Nephron progenitor cell (in vitro differentiated cells): ENCODE data around the gene ABCC4.

Source experiments
- DNase-seq: peaks from one replicate; pipeline ENCODE4 v3.0.0; 2021
- H3K27ac Mint-ChIP-seq: 2 replicates; pipeline ENCODE4 v1.8.0; 2021; ENCODE audit warnings: mild to moderate bottlenecking, moderate library complexity, mixed read lengths
- H3K27me3 Mint-ChIP-seq: 2 replicates; pipeline ENCODE4 v1.8.0; 2021; ENCODE audit warnings: mild to moderate bottlenecking, low read depth, mixed read lengths; ENCODE audit not compliant: poor library complexity
- H3K36me3 Mint-ChIP-seq: 2 replicates; pipeline ENCODE4 v1.8.0; 2021; ENCODE audit warnings: low read depth, mixed read lengths
- H3K4me1 Mint-ChIP-seq: 2 replicates; pipeline ENCODE4 v1.8.0; 2021; ENCODE audit warnings: mixed read lengths
- H3K4me3 Mint-ChIP-seq: 2 replicates; pipeline ENCODE4 v1.8.0; 2021; ENCODE audit warnings: mild to moderate bottlenecking, moderate library complexity, mixed read lengths
- H3K9me3 Mint-ChIP-seq: 2 replicates; pipeline ENCODE4 v1.8.0; 2021; ENCODE audit warnings: mild to moderate bottlenecking, moderate library complexity, mixed read lengths
- TF ChIP-seq, protein P1 (sequence below): fragments of 200-600 bp; sonication (generic); IDR thresholded peaks from 2 replicates; pipeline ENCODE4 v1.5.0; 2021; ENCODE audit warnings: antibody characterized with exemption

The ABCC4 gene

GRCh38 chr13:95191821-95192563 lies 109.3 kb downstream of the ABCC4 start:
- H3K27me3 Mint-ChIP-seq: no peaks in the 10 kb centered on the region
- H3K4me3 Mint-ChIP-seq: peak overlapping the region; percentile 42
- peaks cover 12% of the 10 kb centered on the region for H3K36me3 Mint-ChIP-seq
- TF ChIP-seq, protein P1, sequence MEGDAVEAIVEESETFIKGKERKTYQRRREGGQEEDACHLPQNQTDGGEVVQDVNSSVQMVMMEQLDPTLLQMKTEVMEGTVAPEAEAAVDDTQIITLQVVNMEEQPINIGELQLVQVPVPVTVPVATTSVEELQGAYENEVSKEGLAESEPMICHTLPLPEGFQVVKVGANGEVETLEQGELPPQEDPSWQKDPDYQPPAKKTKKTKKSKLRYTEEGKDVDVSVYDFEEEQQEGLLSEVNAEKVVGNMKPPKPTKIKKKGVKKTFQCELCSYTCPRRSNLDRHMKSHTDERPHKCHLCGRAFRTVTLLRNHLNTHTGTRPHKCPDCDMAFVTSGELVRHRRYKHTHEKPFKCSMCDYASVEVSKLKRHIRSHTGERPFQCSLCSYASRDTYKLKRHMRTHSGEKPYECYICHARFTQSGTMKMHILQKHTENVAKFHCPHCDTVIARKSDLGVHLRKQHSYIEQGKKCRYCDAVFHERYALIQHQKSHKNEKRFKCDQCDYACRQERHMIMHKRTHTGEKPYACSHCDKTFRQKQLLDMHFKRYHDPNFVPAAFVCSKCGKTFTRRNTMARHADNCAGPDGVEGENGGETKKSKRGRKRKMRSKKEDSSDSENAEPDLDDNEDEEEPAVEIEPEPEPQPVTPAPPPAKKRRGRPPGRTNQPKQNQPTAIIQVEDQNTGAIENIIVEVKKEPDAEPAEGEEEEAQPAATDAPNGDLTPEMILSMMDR: peak; percentile 86
- H3K27ac Mint-ChIP-seq: peak overlapping the region; percentile 51
- no peaks in the 10 kb centered on the region for H3K9me3 Mint-ChIP-seq
- peaks cover 33% of the 10 kb centered on the region for H3K4me1 Mint-ChIP-seq
- DNase-seq: peak; percentile 90

- Mint-ChIP-seq H3K27ac (no peak overlapping the region), H3K4me3 (no peak overlapping the region), H3K4me1 (peaks cover 17% of the 10 kb centered on the region), H3K9me3 (no peaks in the 10 kb centered on the region), H3K27me3 (no peaks in the 10 kb centered on the region), H3K36me3 (peaks cover 24% of the 10 kb centered on the region)
- no peak for DNase-seq
- TF ChIP-seq, protein P1: no peak
These were observed 113.1 kb downstream of the ABCC4 start for GRCh38 chr13:95188128-95188527.

- Mint-ChIP-seq H3K27me3 (no peaks in the 10 kb centered on the region), H3K4me3 (no peak overlapping the region), H3K4me1 (no peaks in the 10 kb centered on the region), H3K9me3 (no peaks in the 10 kb centered on the region), H3K27ac (no peak overlapping the region), H3K36me3 (peaks cover 24% of the 10 kb centered on the region)
- TF ChIP-seq, protein P1: no peak
- no peak for DNase-seq
These were observed 115.4 kb downstream of the ABCC4 start for GRCh38 chr13:95185851-95186250.

- no peak overlapping the region for H3K4me3 Mint-ChIP-seq
- TF ChIP-seq, protein P1: no peak
- H3K36me3 Mint-ChIP-seq: peaks cover 29% of the 10 kb centered on the region
- no peaks in the 10 kb centered on the region for H3K4me1 Mint-ChIP-seq
- DNase-seq: no peak
- H3K27me3 Mint-ChIP-seq: no peaks in the 10 kb centered on the region
- H3K9me3 Mint-ChIP-seq: peaks cover 3% of the 10 kb centered on the region
- H3K27ac Mint-ChIP-seq: no peak overlapping the region
These were observed 115.9 kb downstream of the ABCC4 start for GRCh38 chr13:95185311-95185710.

DNA sequence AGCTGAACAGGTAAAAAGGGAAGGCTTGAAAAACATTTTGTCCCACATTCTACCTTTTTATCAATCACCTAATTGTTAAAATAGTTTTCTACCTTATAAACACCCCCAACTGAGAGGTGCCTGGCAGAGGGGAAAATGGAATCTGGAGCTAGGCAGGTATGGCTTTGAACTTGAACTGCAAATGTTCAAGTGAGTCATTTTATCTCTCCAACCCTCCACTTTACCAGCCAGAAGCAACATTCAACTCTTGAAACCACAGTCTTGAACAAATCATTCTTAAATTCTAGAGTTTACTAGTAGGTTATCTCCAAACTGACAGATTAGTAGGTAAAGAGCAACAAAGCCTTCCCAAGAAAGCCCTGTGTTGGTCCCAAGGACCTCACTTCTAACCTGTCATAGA lies 116.9 kb downstream of the ABCC4 start:
- TF ChIP-seq, protein P1: no peak
- Mint-ChIP-seq H3K27ac (no peak overlapping the region), H3K4me1 (no peaks in the 10 kb centered on the region), H3K36me3 (peaks cover 38% of the 10 kb centered on the region), H3K4me3 (no peak overlapping the region), H3K9me3 (peaks cover 11% of the 10 kb centered on the region), H3K27me3 (no peaks in the 10 kb centered on the region)
- DNase-seq: no peak
